Measurements from ENCODE around the gene PVALEF.

DNA sequence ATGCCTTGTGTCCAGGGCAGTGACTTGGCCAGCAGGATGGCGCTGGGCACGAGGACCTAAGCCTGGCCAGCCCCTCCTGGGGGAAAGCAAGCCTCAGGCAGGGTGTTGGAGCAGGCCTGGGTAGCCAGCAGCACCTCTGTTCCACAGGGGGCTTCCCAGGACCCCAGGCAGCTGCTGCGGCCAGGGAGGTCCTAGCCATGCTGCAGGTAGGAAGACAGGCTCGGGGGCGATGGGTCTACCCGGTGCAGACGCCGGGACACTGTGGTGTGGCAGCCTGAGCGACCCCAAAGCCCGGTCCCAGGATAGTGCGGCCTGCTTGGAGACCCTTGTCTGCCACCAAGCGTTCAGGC is 23.2 kb downstream of the PVALEF start:
- no peak for TF ChIP-seq EZH2 (IDR thresholded peaks at IDR 0.05; ENCODE audit: insufficient read depth, poor library complexity, severe bottlenecking)
- no peak for TF ChIP-seq EZH2phosphoT487 (IDR thresholded peaks at IDR 0.05; ENCODE audit: insufficient read depth, low read depth)

All from GM23248 (cell line).